SU-DHL-6 (cell line): ENCODE results near the gene GSK3A.

ENCODE experiments used
- EZH2phosphoT487 ChIP-seq: fragments of 200-600 bp; sonication (generic), shearing (Covaris generic); conservative IDR thresholded peaks from 2 replicates; pipeline ENCODE4 v1.6.1; 2018; ENCODE audit warnings: mild to moderate bottlenecking, antibody characterized with exemption, low read length, moderate library complexity, mixed read lengths
- TF ChIP-seq, protein P1 (sequence below): fragments of 200-600 bp; sonication (generic); IDR thresholded peaks from one replicate; pipeline ENCODE4 v1.5.1; 2017; ENCODE audit warnings: antibody characterized with exemption, mild to moderate bottlenecking, low read length, moderate library complexity; ENCODE audit not compliant: insufficient read depth, poor library complexity, severe bottlenecking

GRCh38 chr19:42197375-42197817, 45.0 kb downstream of the GSK3A start:
- TF ChIP-seq, protein P1, sequence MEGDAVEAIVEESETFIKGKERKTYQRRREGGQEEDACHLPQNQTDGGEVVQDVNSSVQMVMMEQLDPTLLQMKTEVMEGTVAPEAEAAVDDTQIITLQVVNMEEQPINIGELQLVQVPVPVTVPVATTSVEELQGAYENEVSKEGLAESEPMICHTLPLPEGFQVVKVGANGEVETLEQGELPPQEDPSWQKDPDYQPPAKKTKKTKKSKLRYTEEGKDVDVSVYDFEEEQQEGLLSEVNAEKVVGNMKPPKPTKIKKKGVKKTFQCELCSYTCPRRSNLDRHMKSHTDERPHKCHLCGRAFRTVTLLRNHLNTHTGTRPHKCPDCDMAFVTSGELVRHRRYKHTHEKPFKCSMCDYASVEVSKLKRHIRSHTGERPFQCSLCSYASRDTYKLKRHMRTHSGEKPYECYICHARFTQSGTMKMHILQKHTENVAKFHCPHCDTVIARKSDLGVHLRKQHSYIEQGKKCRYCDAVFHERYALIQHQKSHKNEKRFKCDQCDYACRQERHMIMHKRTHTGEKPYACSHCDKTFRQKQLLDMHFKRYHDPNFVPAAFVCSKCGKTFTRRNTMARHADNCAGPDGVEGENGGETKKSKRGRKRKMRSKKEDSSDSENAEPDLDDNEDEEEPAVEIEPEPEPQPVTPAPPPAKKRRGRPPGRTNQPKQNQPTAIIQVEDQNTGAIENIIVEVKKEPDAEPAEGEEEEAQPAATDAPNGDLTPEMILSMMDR, result no peak
- TF ChIP-seq EZH2phosphoT487, result no peak
